ENCODE results near the gene ACLY. TPM values are rescaled to one million over a fixed set of nuclear protein-coding genes. Genes with fewer than 3 reads are reported as not detected.
"Not testable (repeated sequence)": the region's sequence is repeated elsewhere in the genome, so short reads cannot be mapped to it uniquely, and the experiment has no call there.

Gene ACLY
- total and polyA plus RNA-seq, 5 experiments from 2014 or later = 42.7 to 79.3 (median 61.3) TPM

GRCh38 chr17:41863074-41863848 is 55.5 kb downstream of the ACLY start:
- H3K4me1 Mint-ChIP-seq = peaks cover 13 to 33% (median 30%) of the 10 kb centered on the region in 4 donors
- H3K4me3 Mint-ChIP-seq = no peak overlapping the region
- no peaks in the 10 kb centered on the region for H3K27me3 Mint-ChIP-seq
- no peak overlapping the region for H3K27ac Mint-ChIP-seq
- POLR2A ChIA-PET = interaction anchor here (0.9 to 3.2 kb wide), 8 partner anchors 15 to 174 kb away, joined by 3 to 18 read pairs (median 4); partner anchors contain the start of genes ACLY, EIF1, KLHL10 and NT5C3B
- peak; percentile 8 to 30 for ATAC-seq
- peak in 7 of 10 donors; percentile 7 to 66 (median 24) for DNase-seq
- H3K9me3 Mint-ChIP-seq = no peaks in the 10 kb centered on the region
- H3K36me3 Mint-ChIP-seq = peaks cover 0 to 13% (median 0%) of the 10 kb centered on the region in 3 donors

GRCh38 chr17:41860254-41860931 is 58.4 kb downstream of the ACLY start:
- no peaks in the 10 kb centered on the region for H3K9me3 Mint-ChIP-seq
- no peak for DNase-seq
- ATAC-seq = no peak
- peaks cover 0 to 7% (median 0%) of the 10 kb centered on the region in 3 donors for H3K36me3 Mint-ChIP-seq
- POLR2A ChIA-PET = interaction anchor here (1.1 kb wide), 1 partner anchor 25 kb away, joined by 3 read pairs; the partner anchor contains the start of gene NT5C3B
- no peaks in the 10 kb centered on the region for H3K27me3 Mint-ChIP-seq
- peak overlapping the region in 3 of 10 donors; percentile 11 to 34 (median 29) for H3K27ac Mint-ChIP-seq
- peak overlapping the region in 5 of 10 donors; percentile 16 to 52 (median 37) for H3K4me3 Mint-ChIP-seq
- H3K4me1 Mint-ChIP-seq = peaks cover 12 to 37% (median 34%) of the 10 kb centered on the region in 4 donors

GRCh38 chr17:41851382-41851781 is 67.4 kb downstream of the ACLY start:
- POLR2A ChIA-PET = interaction anchor here (0.7 kb wide), 2 partner anchors 13 to 19 kb away, joined by 3 read pairs; no protein-coding TSS in a partner anchor
- not testable (repeated sequence) for H3K9me3 Mint-ChIP-seq, DNase-seq, H3K27me3 Mint-ChIP-seq, ATAC-seq, H3K27ac Mint-ChIP-seq
- Mint-ChIP-seq H3K36me3 (peaks cover 0 to 73% (median 10%) of the 10 kb centered on the region in 3 donors), H3K4me3 (peak overlapping the region in 1 of 10 donors; percentile 2), H3K4me1 (peaks cover 25 to 63% (median 42%) of the 10 kb centered on the region in 4 donors)

GRCh38 chr17:41849251-41849990 is 69.3 kb downstream of the ACLY start:
- Mint-ChIP-seq H3K9me3 (no peaks in the 10 kb centered on the region), H3K27me3 (no peaks in the 10 kb centered on the region), H3K36me3 (peaks cover 0 to 59% (median 10%) of the 10 kb centered on the region in 3 donors), H3K27ac (peak overlapping the region in 1 of 10 donors; percentile 11), H3K4me1 (peaks cover 20 to 54% (median 37%) of the 10 kb centered on the region in 4 donors), H3K4me3 (no peak overlapping the region)
- DNase-seq = no peak
- no peak for ATAC-seq
- POLR2A ChIA-PET = interaction anchor here (0.5 kb wide), 1 partner anchor 32 kb away, joined by 3 read pairs; no protein-coding TSS in a partner anchor

- Mint-ChIP-seq H3K36me3 (peaks cover 0 to 52% (median 7%) of the 10 kb centered on the region in 3 donors), H3K9me3 (no peaks in the 10 kb centered on the region), H3K27me3 (no peaks in the 10 kb centered on the region), H3K4me1 (peaks cover 14 to 48% (median 35%) of the 10 kb centered on the region in 4 donors), H3K27ac (peak overlapping the region in 1 of 10 donors; percentile 11), H3K4me3 (no peak overlapping the region)
- ATAC-seq (no peak), DNase-seq (no peak)
- POLR2A ChIA-PET = interaction anchor here (0.5 kb wide), 1 partner anchor 32 kb away, joined by 3 read pairs; no protein-coding TSS in a partner anchor
These were observed 70.0 kb downstream of the ACLY start for GRCh38 chr17:41848788-41849187.

GRCh38 chr17:41844971-41845370 is 73.8 kb downstream of the ACLY start:
- POLR2A ChIA-PET = no interaction called here
- H3K4me1 Mint-ChIP-seq = peaks cover 0 to 15% (median 14%) of the 10 kb centered on the region in 4 donors
- no peaks in the 10 kb centered on the region for H3K27me3 Mint-ChIP-seq
- no peak overlapping the region for H3K4me3 Mint-ChIP-seq
- ATAC-seq (no peak), DNase-seq (no peak)
- no peaks in the 10 kb centered on the region for H3K9me3 Mint-ChIP-seq
- H3K27ac Mint-ChIP-seq = no peak overlapping the region
- H3K36me3 Mint-ChIP-seq = peaks cover 0 to 17% (median 0%) of the 10 kb centered on the region in 3 donors

GRCh38 chr17:41840781-41841180 is 78.0 kb downstream of the ACLY start:
- H3K27ac Mint-ChIP-seq, POLR2A ChIA-PET, H3K9me3 Mint-ChIP-seq, H3K4me1 Mint-ChIP-seq, ATAC-seq, H3K4me3 Mint-ChIP-seq, DNase-seq, H3K36me3 Mint-ChIP-seq, H3K27me3 Mint-ChIP-seq: not testable (repeated sequence)

- POLR2A ChIA-PET, H3K4me3 Mint-ChIP-seq, H3K36me3 Mint-ChIP-seq, DNase-seq, H3K9me3 Mint-ChIP-seq, H3K27ac Mint-ChIP-seq, H3K27me3 Mint-ChIP-seq, ATAC-seq: not testable (repeated sequence)
- H3K4me1 Mint-ChIP-seq = peaks cover 8 to 19% (median 14%) of the 10 kb centered on the region in 4 donors
These were observed 79.3 kb downstream of the ACLY start for GRCh38 chr17:41839448-41839847.

- H3K27ac Mint-ChIP-seq = peak within 1 kb of the TSS in 8 of 10 donors; percentile 13 to 91 (median 70)
- peak within 1 kb of the TSS; percentile 69 to 94 (median 84) for H3K4me3 Mint-ChIP-seq
- peaks cover 8 to 26% (median 14%) of the 10 kb centered on the region in 4 donors for H3K4me1 Mint-ChIP-seq
- H3K9me3 Mint-ChIP-seq = no peaks in the 10 kb centered on the region
- peaks cover 0 to 1% (median 0%) of the 10 kb centered on the region in 5 donors for H3K27me3 Mint-ChIP-seq
- POLR2A ChIA-PET = interaction anchor here (0.6 to 3.6 kb wide), 3 partner anchors 13 to 26 kb away, joined by 3 to 18 read pairs (median 3); partner anchors contain the start of gene KLHL11
- DNase-seq (no peak), ATAC-seq (no peak)
- H3K36me3 Mint-ChIP-seq = peaks cover 0 to 4% (median 0%) of the 10 kb centered on the region in 3 donors
These were observed 80.8 kb downstream of the ACLY start, which contains the start of gene KLHL10 for GRCh38 chr17:41837761-41838538. TSS of gene KLHL10 (plus strand) at chr17:41837825. CDS start at chr17:41837933, 108 bp downstream.

- H3K4me3 Mint-ChIP-seq = peak overlapping the region; percentile 69 to 94 (median 84)
- no peaks in the 10 kb centered on the region for H3K9me3 Mint-ChIP-seq
- H3K27ac Mint-ChIP-seq = peak overlapping the region in 9 of 10 donors; percentile 48 to 91 (median 80)
- ATAC-seq (peak in 1 of 2 donors; percentile 15), DNase-seq (peak in 1 of 10 donors; percentile 4)
- H3K4me1 Mint-ChIP-seq = peaks cover 8 to 26% (median 14%) of the 10 kb centered on the region in 4 donors
- peaks cover 0 to 14% (median 5%) of the 10 kb centered on the region in 3 donors for H3K36me3 Mint-ChIP-seq
- POLR2A ChIA-PET = interaction anchor here (3.6 kb wide), 1 partner anchor 27 kb away, joined by 18 read pairs; the partner anchor contains the start of gene KLHL11
- H3K27me3 Mint-ChIP-seq = peaks cover 0 to 1% (median 0%) of the 10 kb centered on the region in 5 donors
These were observed 82.1 kb downstream of the ACLY start for GRCh38 chr17:41836550-41837196.

Data from naive thymus-derived CD8-positive, alpha-beta T cell (primary cell).